Measurements from ENCODE around the gene PCMTD2.

DNA sequence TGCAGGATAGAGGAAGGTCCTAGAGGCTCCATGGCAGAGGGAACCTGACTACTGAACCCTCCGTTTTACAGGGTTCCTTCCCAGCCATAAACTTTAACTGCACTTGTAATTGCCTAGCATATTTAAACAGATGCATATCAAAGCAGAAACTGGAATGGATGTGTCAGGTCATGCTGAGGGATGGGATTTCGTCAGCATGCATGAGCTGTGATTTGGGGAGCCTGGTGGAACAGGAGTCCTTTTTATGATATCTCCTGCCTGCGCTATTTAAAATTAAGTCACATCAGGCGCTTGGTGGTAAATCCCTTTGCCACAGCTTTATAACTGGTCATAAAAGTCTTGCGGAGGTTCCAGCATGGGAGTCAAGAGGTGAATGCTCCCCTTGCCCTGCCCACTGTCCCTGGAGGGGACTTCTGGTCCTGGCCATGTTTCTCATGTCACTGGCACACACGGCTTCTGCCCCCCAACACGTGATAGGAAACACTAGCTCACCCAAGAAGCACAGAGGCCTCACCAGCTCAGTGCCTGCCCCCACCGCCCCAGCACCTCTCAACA lies 26.0 kb upstream of the PCMTD2 start:
- TF ChIP-seq, protein P1, sequence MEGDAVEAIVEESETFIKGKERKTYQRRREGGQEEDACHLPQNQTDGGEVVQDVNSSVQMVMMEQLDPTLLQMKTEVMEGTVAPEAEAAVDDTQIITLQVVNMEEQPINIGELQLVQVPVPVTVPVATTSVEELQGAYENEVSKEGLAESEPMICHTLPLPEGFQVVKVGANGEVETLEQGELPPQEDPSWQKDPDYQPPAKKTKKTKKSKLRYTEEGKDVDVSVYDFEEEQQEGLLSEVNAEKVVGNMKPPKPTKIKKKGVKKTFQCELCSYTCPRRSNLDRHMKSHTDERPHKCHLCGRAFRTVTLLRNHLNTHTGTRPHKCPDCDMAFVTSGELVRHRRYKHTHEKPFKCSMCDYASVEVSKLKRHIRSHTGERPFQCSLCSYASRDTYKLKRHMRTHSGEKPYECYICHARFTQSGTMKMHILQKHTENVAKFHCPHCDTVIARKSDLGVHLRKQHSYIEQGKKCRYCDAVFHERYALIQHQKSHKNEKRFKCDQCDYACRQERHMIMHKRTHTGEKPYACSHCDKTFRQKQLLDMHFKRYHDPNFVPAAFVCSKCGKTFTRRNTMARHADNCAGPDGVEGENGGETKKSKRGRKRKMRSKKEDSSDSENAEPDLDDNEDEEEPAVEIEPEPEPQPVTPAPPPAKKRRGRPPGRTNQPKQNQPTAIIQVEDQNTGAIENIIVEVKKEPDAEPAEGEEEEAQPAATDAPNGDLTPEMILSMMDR (IDR thresholded peaks at IDR 0.05) = no peak
- no peak for TF ChIP-seq POLR2A (IDR thresholded peaks at IDR 0.05)

Measured in sigmoid colon (tissue), 3 donors.